Measurements from ENCODE around the gene RNF44.

- TF ChIP-seq CTCF (IDR thresholded peaks at IDR 0.05; ENCODE audit: extremely low read depth in 1 of 2, insufficient read depth in 1 of 2, low read depth in 1 of 2, low read length in 2 of 2) (no peak), EZH2 (IDR thresholded peaks at IDR 0.05; ENCODE audit: borderline replicate concordance, low read depth, low read length, severe bottlenecking) (no peak), POLR2AphosphoS5 (IDR thresholded peaks at IDR 0.05; ENCODE audit: insufficient read depth, low read depth, low read length) (no peak), GATA2 (IDR thresholded peaks at IDR 0.05; ENCODE audit: insufficient read depth, insufficient read length, low read depth, low read length) (no peak), MAX (IDR thresholded peaks at IDR 0.05; ENCODE audit: insufficient read depth, insufficient read length) (no peak), POLR2A (IDR thresholded peaks at IDR 0.05; ENCODE audit: low read depth, low read length) (no peak)
Observed at GRCh38 chr5:176575066-176575465, 37.9 kb upstream of the RNF44 start.
